HG02884 (cell line): ENCODE data around the gene PC.
"Not testable (repeated sequence)": the region's sequence is repeated elsewhere in the genome, so short reads cannot be mapped to it uniquely, and the experiment has no call there.

Experiments
- ATAC-seq: cut with Tn5 transposase; IDR thresholded peaks from one replicate; pipeline ENCODE4 v1.9.1; 2021; ENCODE audit warnings: mild to moderate bottlenecking, moderate library complexity; ENCODE audit not compliant: unreplicated experiment

Gene PC

GRCh38 chr11:66979336-66979980 lies 21.3 kb upstream of the PC start:
- no peak for ATAC-seq

GRCh38 chr11:66978717-66979116 lies 20.5 kb upstream of the PC start:
- no peak for ATAC-seq

GRCh38 chr11:66978229-66978628 lies 20.0 kb upstream of the PC start:
- ATAC-seq: no peak

- no peak for ATAC-seq
Observed at GRCh38 chr11:66976925-66977324, 18.7 kb upstream of the PC start.

- no peak for ATAC-seq
Observed at GRCh38 chr11:66976028-66976467, 17.9 kb upstream of the PC start.

- ATAC-seq: no peak
Observed at GRCh38 chr11:66975405-66976027, 17.3 kb upstream of the PC start.

GRCh38 chr11:66974724-66975404 lies 16.7 kb upstream of the PC start, which contains the start of gene C11orf86:
C11orf86 (plus strand) TSS chr11:66975304; CDS start chr11:66975363, 59 bp downstream.
- ATAC-seq: no peak

GRCh38 chr11:66973956-66974580 lies 15.9 kb upstream of the PC start:
- no peak for ATAC-seq

- no peak for ATAC-seq
Observed at GRCh38 chr11:66971488-66971887, 13.3 kb upstream of the PC start.

GRCh38 chr11:66970807-66971442 lies 12.7 kb upstream of the PC start:
- ATAC-seq: no peak

GRCh38 chr11:66970371-66970806 lies 12.2 kb upstream of the PC start:
- ATAC-seq: no peak

- ATAC-seq: no peak
Observed at GRCh38 chr11:66969584-66970225, 11.5 kb upstream of the PC start.

GRCh38 chr11:66967670-66968425 lies 9.7 kb upstream of the PC start:
- no peak for ATAC-seq

GRCh38 chr11:66966351-66966750 lies 8.2 kb upstream of the PC start:
- ATAC-seq: no peak

GRCh38 chr11:66964495-66964894 lies 6.3 kb upstream of the PC start:
- ATAC-seq: no peak

- no peak for ATAC-seq
Observed at GRCh38 chr11:66962801-66963200, 4.6 kb upstream of the PC start.

GRCh38 chr11:66962247-66962646 lies 4.1 kb upstream of the PC start:
- ATAC-seq: no peak

GRCh38 chr11:66961691-66962213 lies 3.6 kb upstream of the PC start:
- not testable (repeated sequence) for ATAC-seq

GRCh38 chr11:66958956-66959274 lies 732 bp upstream of the PC start:
- ATAC-seq: no peak

- peak; percentile 15 for ATAC-seq
Observed at GRCh38 chr11:66957971-66958231, 282 bp downstream of the PC start.
